ENCODE results near the gene CFB. TPM values are rescaled to one million over a fixed set of nuclear protein-coding genes. Genes with fewer than 3 reads are reported as not detected.

CFB gene
- total and polyA plus RNA-seq, 2 of the 13 experiments (the other 11 are each of a cell fraction or from before 2014, with no cell fraction given) = 171 to 513 TPM

DNA sequence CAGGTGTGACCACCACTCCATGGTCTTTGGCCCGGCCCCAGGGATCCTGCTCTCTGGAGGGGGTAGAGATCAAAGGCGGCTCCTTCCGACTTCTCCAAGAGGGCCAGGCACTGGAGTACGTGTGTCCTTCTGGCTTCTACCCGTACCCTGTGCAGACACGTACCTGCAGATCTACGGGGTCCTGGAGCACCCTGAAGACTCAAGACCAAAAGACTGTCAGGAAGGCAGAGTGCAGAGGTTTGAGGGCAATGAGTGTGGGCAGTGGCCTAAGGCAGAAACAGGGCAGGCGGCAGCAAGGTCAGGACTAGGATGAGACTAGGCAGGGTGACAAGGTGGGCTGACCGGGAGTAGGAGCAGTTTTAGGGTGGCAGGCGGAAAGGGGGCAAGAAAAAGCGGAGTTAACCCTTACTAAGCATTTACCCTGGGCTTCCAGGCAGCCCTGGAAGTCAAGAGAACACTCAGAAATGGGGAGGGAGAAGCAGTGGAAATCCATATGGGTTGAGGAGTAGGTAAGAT lies 533 bp downstream of the CFB start (continued):
- TF ChIP-seq ZNF562 (CRISPR knock-in tag; IDR thresholded peaks at IDR 0.05; ENCODE audit: borderline replicate concordance) (no peak), ZNF766 (CRISPR knock-in tag; IDR thresholded peaks at IDR 0.05; ENCODE audit: borderline replicate concordance) (no peak), BRCA1 (CRISPR knock-in tag; IDR thresholded peaks at IDR 0.05) (no peak), MAFK (conservative IDR thresholded peaks at IDR 0.05 in 1 of 2, IDR thresholded peaks at IDR 0.05 in 1 of 2; ENCODE audit: low read length in 2 of 2) (peak; percentile 28 to 39; a peak in 2 of 4 replicates), CHCHD3 (CRISPR knock-in tag; IDR thresholded peaks at IDR 0.05) (no peak), HOXD1 (CRISPR knock-in tag; IDR thresholded peaks at IDR 0.05) (no peak), BCL6 (CRISPR knock-in tag; IDR thresholded peaks at IDR 0.05) (no peak), KMT2A (CRISPR knock-in tag; IDR thresholded peaks at IDR 0.05) (no peak), CBFB (CRISPR knock-in tag; IDR thresholded peaks at IDR 0.05) (0 out of 2 replicates have a peak, but pooled peaks have one; percentile 7)
- TF ChIP-seq, protein P1, sequence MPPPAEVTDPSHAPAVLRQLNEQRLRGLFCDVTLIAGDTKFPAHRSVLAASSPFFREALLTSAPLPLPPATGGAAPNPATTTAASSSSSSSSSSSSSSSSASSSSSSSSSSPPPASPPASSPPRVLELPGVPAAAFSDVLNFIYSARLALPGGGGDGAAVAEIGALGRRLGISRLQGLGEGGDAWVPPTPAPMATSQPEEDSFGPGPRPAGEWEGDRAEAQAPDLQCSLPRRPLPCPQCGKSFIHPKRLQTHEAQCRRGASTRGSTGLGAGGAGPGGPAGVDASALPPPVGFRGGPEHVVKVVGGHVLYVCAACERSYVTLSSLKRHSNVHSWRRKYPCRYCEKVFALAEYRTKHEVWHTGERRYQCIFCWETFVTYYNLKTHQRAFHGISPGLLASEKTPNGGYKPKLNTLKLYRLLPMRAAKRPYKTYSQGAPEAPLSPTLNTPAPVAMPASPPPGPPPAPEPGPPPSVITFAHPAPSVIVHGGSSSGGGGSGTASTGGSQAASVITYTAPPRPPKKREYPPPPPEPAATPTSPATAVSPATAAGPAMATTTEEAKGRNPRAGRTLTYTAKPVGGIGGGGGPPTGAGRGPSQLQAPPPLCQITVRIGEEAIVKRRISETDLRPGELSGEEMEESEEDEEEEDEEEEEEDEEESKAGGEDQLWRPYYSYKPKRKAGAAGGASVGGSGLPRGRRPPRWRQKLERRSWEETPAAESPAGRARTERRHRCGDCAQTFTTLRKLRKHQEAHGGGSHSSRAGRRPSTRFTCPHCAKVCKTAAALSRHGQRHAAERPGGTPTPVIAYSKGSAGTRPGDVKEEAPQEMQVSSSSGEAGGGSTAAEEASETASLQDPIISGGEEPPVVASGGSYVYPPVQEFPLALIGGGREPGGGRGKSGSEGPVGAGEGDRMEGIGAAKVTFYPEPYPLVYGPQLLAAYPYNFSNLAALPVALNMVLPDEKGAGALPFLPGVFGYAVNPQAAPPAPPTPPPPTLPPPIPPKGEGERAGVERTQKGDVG (CRISPR knock-in tag; IDR thresholded peaks at IDR 0.05; ENCODE audit: borderline replicate concordance) = no peak
- TF ChIP-seq, protein P2, sequence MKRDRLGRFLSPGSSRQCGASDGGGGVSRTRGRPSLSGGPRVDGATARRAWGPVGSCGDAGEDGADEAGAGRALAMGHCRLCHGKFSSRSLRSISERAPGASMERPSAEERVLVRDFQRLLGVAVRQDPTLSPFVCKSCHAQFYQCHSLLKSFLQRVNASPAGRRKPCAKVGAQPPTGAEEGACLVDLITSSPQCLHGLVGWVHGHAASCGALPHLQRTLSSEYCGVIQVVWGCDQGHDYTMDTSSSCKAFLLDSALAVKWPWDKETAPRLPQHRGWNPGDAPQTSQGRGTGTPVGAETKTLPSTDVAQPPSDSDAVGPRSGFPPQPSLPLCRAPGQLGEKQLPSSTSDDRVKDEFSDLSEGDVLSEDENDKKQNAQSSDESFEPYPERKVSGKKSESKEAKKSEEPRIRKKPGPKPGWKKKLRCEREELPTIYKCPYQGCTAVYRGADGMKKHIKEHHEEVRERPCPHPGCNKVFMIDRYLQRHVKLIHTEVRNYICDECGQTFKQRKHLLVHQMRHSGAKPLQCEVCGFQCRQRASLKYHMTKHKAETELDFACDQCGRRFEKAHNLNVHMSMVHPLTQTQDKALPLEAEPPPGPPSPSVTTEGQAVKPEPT (CRISPR knock-in tag; IDR thresholded peaks at IDR 0.05; ENCODE audit: low read depth) = 0 out of 2 replicates have a peak, but pooled peaks have one; percentile 48
- TF ChIP-seq, protein P3, sequence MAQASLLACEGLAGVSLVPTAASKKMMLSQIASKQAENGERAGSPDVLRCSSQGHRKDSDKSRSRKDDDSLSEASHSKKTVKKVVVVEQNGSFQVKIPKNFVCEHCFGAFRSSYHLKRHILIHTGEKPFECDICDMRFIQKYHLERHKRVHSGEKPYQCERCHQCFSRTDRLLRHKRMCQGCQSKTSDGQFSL (CRISPR knock-in tag; IDR thresholded peaks at IDR 0.05) = no peak
- TF ChIP-seq, protein P4, sequence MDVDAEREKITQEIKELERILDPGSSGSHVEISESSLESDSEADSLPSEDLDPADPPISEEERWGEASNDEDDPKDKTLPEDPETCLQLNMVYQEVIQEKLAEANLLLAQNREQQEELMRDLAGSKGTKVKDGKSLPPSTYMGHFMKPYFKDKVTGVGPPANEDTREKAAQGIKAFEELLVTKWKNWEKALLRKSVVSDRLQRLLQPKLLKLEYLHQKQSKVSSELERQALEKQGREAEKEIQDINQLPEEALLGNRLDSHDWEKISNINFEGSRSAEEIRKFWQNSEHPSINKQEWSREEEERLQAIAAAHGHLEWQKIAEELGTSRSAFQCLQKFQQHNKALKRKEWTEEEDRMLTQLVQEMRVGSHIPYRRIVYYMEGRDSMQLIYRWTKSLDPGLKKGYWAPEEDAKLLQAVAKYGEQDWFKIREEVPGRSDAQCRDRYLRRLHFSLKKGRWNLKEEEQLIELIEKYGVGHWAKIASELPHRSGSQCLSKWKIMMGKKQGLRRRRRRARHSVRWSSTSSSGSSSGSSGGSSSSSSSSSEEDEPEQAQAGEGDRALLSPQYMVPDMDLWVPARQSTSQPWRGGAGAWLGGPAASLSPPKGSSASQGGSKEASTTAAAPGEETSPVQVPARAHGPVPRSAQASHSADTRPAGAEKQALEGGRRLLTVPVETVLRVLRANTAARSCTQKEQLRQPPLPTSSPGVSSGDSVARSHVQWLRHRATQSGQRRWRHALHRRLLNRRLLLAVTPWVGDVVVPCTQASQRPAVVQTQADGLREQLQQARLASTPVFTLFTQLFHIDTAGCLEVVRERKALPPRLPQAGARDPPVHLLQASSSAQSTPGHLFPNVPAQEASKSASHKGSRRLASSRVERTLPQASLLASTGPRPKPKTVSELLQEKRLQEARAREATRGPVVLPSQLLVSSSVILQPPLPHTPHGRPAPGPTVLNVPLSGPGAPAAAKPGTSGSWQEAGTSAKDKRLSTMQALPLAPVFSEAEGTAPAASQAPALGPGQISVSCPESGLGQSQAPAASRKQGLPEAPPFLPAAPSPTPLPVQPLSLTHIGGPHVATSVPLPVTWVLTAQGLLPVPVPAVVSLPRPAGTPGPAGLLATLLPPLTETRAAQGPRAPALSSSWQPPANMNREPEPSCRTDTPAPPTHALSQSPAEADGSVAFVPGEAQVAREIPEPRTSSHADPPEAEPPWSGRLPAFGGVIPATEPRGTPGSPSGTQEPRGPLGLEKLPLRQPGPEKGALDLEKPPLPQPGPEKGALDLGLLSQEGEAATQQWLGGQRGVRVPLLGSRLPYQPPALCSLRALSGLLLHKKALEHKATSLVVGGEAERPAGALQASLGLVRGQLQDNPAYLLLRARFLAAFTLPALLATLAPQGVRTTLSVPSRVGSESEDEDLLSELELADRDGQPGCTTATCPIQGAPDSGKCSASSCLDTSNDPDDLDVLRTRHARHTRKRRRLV (CRISPR knock-in tag; IDR thresholded peaks at IDR 0.05) = 0 out of 2 replicates have a peak, but pooled peaks have one; percentile 39
- TF ChIP-seq, protein P5, sequence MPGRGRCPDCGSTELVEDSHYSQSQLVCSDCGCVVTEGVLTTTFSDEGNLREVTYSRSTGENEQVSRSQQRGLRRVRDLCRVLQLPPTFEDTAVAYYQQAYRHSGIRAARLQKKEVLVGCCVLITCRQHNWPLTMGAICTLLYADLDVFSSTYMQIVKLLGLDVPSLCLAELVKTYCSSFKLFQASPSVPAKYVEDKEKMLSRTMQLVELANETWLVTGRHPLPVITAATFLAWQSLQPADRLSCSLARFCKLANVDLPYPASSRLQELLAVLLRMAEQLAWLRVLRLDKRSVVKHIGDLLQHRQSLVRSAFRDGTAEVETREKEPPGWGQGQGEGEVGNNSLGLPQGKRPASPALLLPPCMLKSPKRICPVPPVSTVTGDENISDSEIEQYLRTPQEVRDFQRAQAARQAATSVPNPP (CRISPR knock-in tag; IDR thresholded peaks at IDR 0.05) = no peak
- TF ChIP-seq, protein P6, sequence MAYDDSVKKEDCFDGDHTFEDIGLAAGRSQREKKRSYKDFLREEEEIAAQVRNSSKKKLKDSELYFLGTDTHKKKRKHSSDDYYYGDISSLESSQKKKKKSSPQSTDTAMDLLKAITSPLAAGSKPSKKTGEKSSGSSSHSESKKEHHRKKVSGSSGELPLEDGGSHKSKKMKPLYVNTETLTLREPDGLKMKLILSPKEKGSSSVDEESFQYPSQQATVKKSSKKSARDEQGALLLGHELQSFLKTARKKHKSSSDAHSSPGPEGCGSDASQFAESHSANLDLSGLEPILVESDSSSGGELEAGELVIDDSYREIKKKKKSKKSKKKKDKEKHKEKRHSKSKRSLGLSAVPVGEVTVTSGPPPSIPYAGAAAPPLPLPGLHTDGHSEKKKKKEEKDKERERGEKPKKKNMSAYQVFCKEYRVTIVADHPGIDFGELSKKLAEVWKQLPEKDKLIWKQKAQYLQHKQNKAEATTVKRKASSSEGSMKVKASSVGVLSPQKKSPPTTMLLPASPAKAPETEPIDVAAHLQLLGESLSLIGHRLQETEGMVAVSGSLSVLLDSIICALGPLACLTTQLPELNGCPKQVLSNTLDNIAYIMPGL (CRISPR knock-in tag; IDR thresholded peaks at IDR 0.05; ENCODE audit: borderline replicate concordance in 1 of 2, low read depth in 1 of 2) = peak in 1 of 2 experiments; percentile 51; a peak in 2 of 4 replicates
